ENCODE measurements around the gene OR5B17. TPM values are rescaled to one million over a fixed set of nuclear protein-coding genes. Genes with fewer than 3 reads are reported as not detected.
A peak's percentile ranks its signal among the peaks of the same experiment; 100 is the strongest.
"Not testable (repeated sequence)": the region's sequence is repeated elsewhere in the genome, so short reads cannot be mapped to it uniquely, and the experiment has no call there.

OR5B17 gene
- not detected for total RNA-seq
- not detected for polyA plus RNA-seq
- long read RNA-seq, donor 1 = 0 reads
- long read RNA-seq, donor 2 = 0 reads
- long read RNA-seq, donor 3 = 0 reads
- long read RNA-seq, donor 4 = 0 reads

- H3K27me3 ChIP-seq (ENCODE audit: control insufficient read depth, insufficient read depth) = no peaks in the 10 kb centered on the region
- intact Hi-C loops (cut with DNase I) = no loop called here
- no peak for ATAC-seq
- no peak within 1 kb of the TSS for H3K4me3 ChIP-seq (ENCODE audit: low read length)
- H3K9me3 ChIP-seq (ENCODE audit: control insufficient read depth, low read length) = no peaks in the 10 kb centered on the region
- no peaks in the 10 kb centered on the region for H3K4me1 ChIP-seq (ENCODE audit: control insufficient read depth, insufficient read depth, low read length)
- no peak for DNase-seq
- 57% methylated on average over 1 of the region's 1 CpG for WGBS
- H3K27ac ChIP-seq (ENCODE audit: low read length) = no peak within 1 kb of the TSS
Measured at GRCh38 chr11:58358969-58359368, at the start of gene OR5B17. Gene OR5B17 (minus strand): TSS chr11:58359069. CDS start chr11:58359069, 0 bp downstream.

- no peak for DNase-seq
- H3K4me3 ChIP-seq (ENCODE audit: low read length) = no peak within 1 kb of the TSS
- H3K27me3 ChIP-seq (ENCODE audit: control insufficient read depth, insufficient read depth) = no peaks in the 10 kb centered on the region
- intact Hi-C loops (cut with DNase I) = no loop called here
- H3K27ac ChIP-seq (ENCODE audit: low read length) = no peak within 1 kb of the TSS
- WGBS = 55% methylated on average over 1 of the region's 1 CpG
- no peaks in the 10 kb centered on the region for H3K9me3 ChIP-seq (ENCODE audit: control insufficient read depth, low read length)
- ATAC-seq = no peak
- no peaks in the 10 kb centered on the region for H3K4me1 ChIP-seq (ENCODE audit: control insufficient read depth, insufficient read depth, low read length)
Measured at GRCh38 chr11:58406774-58407173, 47.9 kb upstream of the OR5B17 start, which contains the start of gene OR5B3. Gene OR5B3 (minus strand): TSS chr11:58406874. CDS start chr11:58403409, 3,465 bp downstream.

GRCh38 chr11:58399622-58400021 lies 40.8 kb upstream of the OR5B17 start:
- H3K4me1 ChIP-seq (ENCODE audit: control insufficient read depth, insufficient read depth, low read length); H3K27me3 ChIP-seq (ENCODE audit: control insufficient read depth, insufficient read depth); ATAC-seq; H3K4me3 ChIP-seq (ENCODE audit: low read length); H3K27ac ChIP-seq (ENCODE audit: low read length); DNase-seq; intact Hi-C loops (cut with DNase I); H3K9me3 ChIP-seq (ENCODE audit: control insufficient read depth, low read length): not testable (repeated sequence)
- WGBS = 73% methylated on average over 1 of the region's 2 CpGs

- DNase-seq = no peak
- intact Hi-C loops (cut with DNase I) = no loop called here
- H3K4me3 ChIP-seq (ENCODE audit: low read length) = no peak overlapping the region
- H3K27me3 ChIP-seq (ENCODE audit: control insufficient read depth, insufficient read depth) = no peaks in the 10 kb centered on the region
- no peaks in the 10 kb centered on the region for H3K4me1 ChIP-seq (ENCODE audit: control insufficient read depth, insufficient read depth, low read length)
- H3K9me3 ChIP-seq (ENCODE audit: control insufficient read depth, low read length) = no peaks in the 10 kb centered on the region
- no peak for ATAC-seq
- 82% methylated on average over 2 of the region's 2 CpGs for WGBS
- no peak overlapping the region for H3K27ac ChIP-seq (ENCODE audit: low read length)
Measured at GRCh38 chr11:58395581-58395980, 36.7 kb upstream of the OR5B17 start.

GRCh38 chr11:58394195-58394594 lies 35.3 kb upstream of the OR5B17 start:
- no peak overlapping the region for H3K27ac ChIP-seq (ENCODE audit: low read length)
- H3K9me3 ChIP-seq (ENCODE audit: control insufficient read depth, low read length) = no peaks in the 10 kb centered on the region
- DNase-seq = no peak
- no peaks in the 10 kb centered on the region for H3K27me3 ChIP-seq (ENCODE audit: control insufficient read depth, insufficient read depth)
- H3K4me1 ChIP-seq (ENCODE audit: control insufficient read depth, insufficient read depth, low read length) = no peaks in the 10 kb centered on the region
- intact Hi-C loops (cut with DNase I) = no loop called here
- H3K4me3 ChIP-seq (ENCODE audit: low read length) = no peak overlapping the region
- no peak for ATAC-seq

- H3K4me1 ChIP-seq (ENCODE audit: control insufficient read depth, insufficient read depth, low read length) = no peaks in the 10 kb centered on the region
- ATAC-seq (no peak), DNase-seq (no peak)
- no peaks in the 10 kb centered on the region for H3K9me3 ChIP-seq (ENCODE audit: control insufficient read depth, low read length)
- intact Hi-C loops (cut with DNase I) = no loop called here
- H3K4me3 ChIP-seq (ENCODE audit: low read length) = no peak overlapping the region
- WGBS = 33% methylated on average over 1 of the region's 1 CpG
- H3K27me3 ChIP-seq (ENCODE audit: control insufficient read depth, insufficient read depth) = no peaks in the 10 kb centered on the region
- H3K27ac ChIP-seq (ENCODE audit: low read length) = no peak overlapping the region
Measured at GRCh38 chr11:58392746-58393145, 33.9 kb upstream of the OR5B17 start.

- H3K4me3 ChIP-seq (ENCODE audit: low read length) = no peak overlapping the region
- 92% methylated on average over 1 of the region's 1 CpG for WGBS
- no peak for DNase-seq
- intact Hi-C loops (cut with DNase I) = no loop called here
- no peaks in the 10 kb centered on the region for H3K27me3 ChIP-seq (ENCODE audit: control insufficient read depth, insufficient read depth)
- H3K4me1 ChIP-seq (ENCODE audit: control insufficient read depth, insufficient read depth, low read length) = no peaks in the 10 kb centered on the region
- H3K9me3 ChIP-seq (ENCODE audit: control insufficient read depth, low read length) = no peaks in the 10 kb centered on the region
- ATAC-seq = no peak
- H3K27ac ChIP-seq (ENCODE audit: low read length) = no peak overlapping the region
Measured at GRCh38 chr11:58391879-58392278, 33.0 kb upstream of the OR5B17 start.

- Histone ChIP-seq H3K27me3 (ENCODE audit: control insufficient read depth, insufficient read depth) (no peaks in the 10 kb centered on the region), H3K4me3 (ENCODE audit: low read length) (no peak overlapping the region), H3K9me3 (ENCODE audit: control insufficient read depth, low read length) (no peaks in the 10 kb centered on the region), H3K27ac (ENCODE audit: low read length) (no peak overlapping the region), H3K4me1 (ENCODE audit: control insufficient read depth, insufficient read depth, low read length) (no peaks in the 10 kb centered on the region)
- intact Hi-C loops (cut with DNase I) = no loop called here
- DNase-seq = peak in 2 of 3 donors; percentile 24 to 40
- WGBS = 85% methylated on average over 18 of the region's 18 CpGs
- no peak for ATAC-seq
Measured at GRCh38 chr11:58390551-58391063, 31.7 kb upstream of the OR5B17 start.

GRCh38 chr11:58354727-58355126 lies 4.1 kb downstream of the OR5B17 start:
- DNase-seq (no peak), ATAC-seq (no peak)
- Histone ChIP-seq H3K9me3 (ENCODE audit: control insufficient read depth, low read length) (no peaks in the 10 kb centered on the region), H3K27me3 (ENCODE audit: control insufficient read depth, insufficient read depth) (no peaks in the 10 kb centered on the region), H3K4me1 (ENCODE audit: control insufficient read depth, insufficient read depth, low read length) (no peaks in the 10 kb centered on the region), H3K4me3 (ENCODE audit: low read length) (no peak overlapping the region), H3K27ac (ENCODE audit: low read length) (no peak overlapping the region)
- intact Hi-C loops (cut with DNase I) = no loop called here
- 77% methylated on average over 3 of the region's 3 CpGs for WGBS

GRCh38 chr11:58345204-58345603 lies 13.7 kb downstream of the OR5B17 start:
- Histone ChIP-seq H3K4me3 (ENCODE audit: low read length) (no peak overlapping the region), H3K9me3 (ENCODE audit: control insufficient read depth, low read length) (no peaks in the 10 kb centered on the region), H3K27me3 (ENCODE audit: control insufficient read depth, insufficient read depth) (no peaks in the 10 kb centered on the region), H3K27ac (ENCODE audit: low read length) (no peak overlapping the region), H3K4me1 (ENCODE audit: control insufficient read depth, insufficient read depth, low read length) (no peaks in the 10 kb centered on the region)
- 47% methylated on average over 2 of the region's 2 CpGs for WGBS
- no peak for ATAC-seq
- no peak for DNase-seq
- intact Hi-C loops (cut with DNase I) = no loop called here

- no peak overlapping the region for H3K4me3 ChIP-seq (ENCODE audit: low read length)
- H3K27ac ChIP-seq (ENCODE audit: low read length) = no peak overlapping the region
- DNase-seq (no peak), ATAC-seq (no peak)
- H3K9me3 ChIP-seq (ENCODE audit: control insufficient read depth, low read length) = no peaks in the 10 kb centered on the region
- H3K4me1 ChIP-seq (ENCODE audit: control insufficient read depth, insufficient read depth, low read length) = no peaks in the 10 kb centered on the region
- H3K27me3 ChIP-seq (ENCODE audit: control insufficient read depth, insufficient read depth) = no peaks in the 10 kb centered on the region
- intact Hi-C loops (cut with DNase I) = no loop called here
Measured at GRCh38 chr11:58334708-58335107, 24.2 kb downstream of the OR5B17 start.

- Histone ChIP-seq H3K9me3 (ENCODE audit: control insufficient read depth, low read length) (no peaks in the 10 kb centered on the region), H3K4me1 (ENCODE audit: control insufficient read depth, insufficient read depth, low read length) (no peaks in the 10 kb centered on the region), H3K4me3 (ENCODE audit: low read length) (no peak overlapping the region), H3K27me3 (ENCODE audit: control insufficient read depth, insufficient read depth) (no peaks in the 10 kb centered on the region), H3K27ac (ENCODE audit: low read length) (no peak overlapping the region)
- intact Hi-C loops (cut with DNase I) = no loop called here
- no peak for DNase-seq
- 75% methylated on average over 2 of the region's 2 CpGs for WGBS
- no peak for ATAC-seq
Measured at GRCh38 chr11:58330861-58331260, 28.0 kb downstream of the OR5B17 start.

Measured in right cardiac atrium (tissue), 5 donors.